GM12874 (cell line): ENCODE data around the gene DNER.

Experiments
- CTCF ChIP-seq: IDR thresholded peaks from 2 replicates; pipeline ENCODE4 v1.5.1; 2011; ENCODE audit warnings: low read depth, mild to moderate bottlenecking, control low read depth, low read length, moderate library complexity; ENCODE audit not compliant: insufficient read depth

The DNER gene

DNA sequence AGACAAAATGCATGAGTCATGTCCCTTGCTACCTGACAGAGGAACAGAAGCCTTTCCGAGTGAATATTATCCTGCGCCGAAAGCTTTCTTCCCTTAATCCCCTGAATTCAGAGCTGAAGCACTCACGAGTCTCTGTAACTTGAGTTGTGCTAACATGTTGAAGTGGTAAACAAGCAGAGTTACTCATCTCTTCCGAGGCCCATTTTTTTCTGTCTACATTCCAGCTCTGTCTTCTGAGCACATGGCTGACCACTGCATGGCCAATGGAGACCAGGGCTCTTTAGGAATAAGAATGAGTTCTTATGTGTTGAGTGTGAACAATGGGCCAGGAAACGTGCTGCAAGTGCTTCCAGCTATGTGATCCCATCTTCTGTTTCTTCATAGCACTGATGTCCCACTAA lies 370.2 kb downstream of the DNER start:
- no peak for TF ChIP-seq CTCF

- no peak for TF ChIP-seq CTCF
These were observed 370.7 kb downstream of the DNER start for GRCh38 chr2:229343661-229344060.

GRCh38 chr2:229342376-229342775 lies 372.0 kb downstream of the DNER start:
- peak; percentile 57; the same call in 1 of the 2 replicates for TF ChIP-seq CTCF

- no peak for TF ChIP-seq CTCF
These were observed 374.1 kb downstream of the DNER start for GRCh38 chr2:229340086-229340760.

DNA sequence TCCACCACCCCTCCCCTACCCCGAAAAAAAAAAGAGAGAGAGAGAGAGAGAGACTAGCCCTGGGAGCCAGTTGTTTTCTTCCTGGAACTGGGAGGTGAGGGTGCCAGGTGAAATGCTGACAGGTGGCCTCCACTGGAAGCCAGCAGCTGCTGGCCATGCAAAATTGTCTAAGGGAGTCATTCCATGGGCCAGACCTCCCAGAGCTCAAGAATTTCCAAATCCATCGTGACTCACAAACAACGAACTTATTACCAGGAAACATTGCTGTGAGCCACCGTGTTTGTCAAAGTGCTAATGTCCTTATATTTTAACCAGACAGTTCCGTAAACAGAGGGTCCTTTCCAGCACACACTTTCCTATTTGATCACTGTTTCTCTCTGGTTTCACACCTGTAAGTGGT lies 374.7 kb downstream of the DNER start:
- no peak for TF ChIP-seq CTCF

DNA sequence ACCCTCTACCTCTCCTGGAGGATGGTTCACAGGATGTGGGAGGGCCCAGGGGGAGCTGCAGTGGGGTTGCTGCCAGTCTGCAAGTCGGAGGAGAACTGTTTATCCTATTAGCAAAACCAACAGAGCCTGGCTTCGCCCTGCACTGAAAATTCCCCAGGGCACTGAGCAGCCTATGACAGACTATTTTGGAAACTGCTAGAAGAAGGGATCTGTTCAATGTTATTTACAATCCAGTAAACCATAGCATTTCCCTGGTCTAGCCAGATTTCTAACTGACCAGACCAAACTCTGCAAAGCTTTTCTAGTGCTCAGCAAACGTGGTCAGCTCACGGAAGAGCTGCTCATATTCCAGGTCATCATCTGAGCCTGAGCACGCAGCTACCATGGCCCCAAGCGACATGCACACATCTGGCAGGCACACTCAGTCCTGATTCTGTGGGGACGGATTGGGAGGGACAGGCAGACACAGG lies 378.4 kb downstream of the DNER start:
- TF ChIP-seq CTCF, result no peak

DNA sequence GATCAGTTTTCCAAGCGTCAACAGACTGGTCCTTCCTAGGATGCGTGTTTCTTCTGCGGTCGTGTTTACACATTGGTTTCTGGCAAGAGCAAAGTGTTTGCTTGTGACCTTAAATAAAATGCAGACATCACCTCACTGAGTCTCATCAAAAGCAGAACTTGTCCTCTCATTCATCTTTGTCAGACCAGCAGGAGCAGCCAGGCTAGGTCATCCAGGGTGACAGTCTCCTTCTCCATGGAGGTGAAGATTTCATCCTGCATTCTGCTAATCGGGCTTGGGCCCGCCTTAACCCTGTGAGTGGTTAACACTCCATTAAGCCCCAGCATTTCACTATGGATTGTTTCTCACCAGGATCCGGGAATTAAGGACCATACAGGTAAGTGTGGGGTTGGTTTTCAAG lies 379.0 kb downstream of the DNER start:
- TF ChIP-seq CTCF, result no peak

DNA sequence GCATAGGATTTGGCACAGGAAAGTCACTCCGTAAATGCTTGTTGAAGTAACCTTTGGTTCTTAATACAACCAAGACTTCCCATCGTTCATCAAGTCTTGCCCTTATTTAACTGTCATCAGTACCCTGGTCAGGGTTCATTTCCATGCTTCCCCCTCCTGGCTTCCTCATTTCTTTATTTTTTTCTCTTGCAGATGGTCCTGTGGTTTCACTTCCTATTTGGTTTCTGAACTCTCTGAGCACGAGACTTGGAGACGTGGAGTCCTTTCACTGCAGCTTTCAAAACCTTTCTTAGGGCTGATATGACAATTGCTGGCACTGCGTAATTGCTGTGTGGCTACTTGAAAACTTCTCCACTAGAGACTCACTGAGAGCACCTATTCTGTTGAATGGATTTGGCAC lies 383.4 kb downstream of the DNER start:
- TF ChIP-seq CTCF, result no peak
